Right lobe of liver (tissue), 6 donors: ENCODE data around the gene AFAP1. TPM values are rescaled to one million over a fixed set of nuclear protein-coding genes. Genes with fewer than 3 reads are reported as not detected.
A peak's percentile ranks its signal among the peaks of the same experiment; 100 is the strongest.

ENCODE experiments used
- ATAC-seq, 4 donors: fragments of 200-7000 bp; cut with Tn5 transposase; one replicate each; pipeline ENCODE4 v1.9.1; 2020; ENCODE audit warnings: mild to moderate bottlenecking in 4 of 4, moderate library complexity in 4 of 4
- DNase-seq, 3 donors: peaks; one replicate each; pipeline ENCODE4 v3.0.0-alpha.2; 2020
- H3K27ac ChIP-seq, 3 donors: fragments of 200-600 bp; one replicate each; pipeline ENCODE4 v1.8.0; 2022
- H3K27me3 ChIP-seq, 2 donors: fragments of 200-600 bp; one replicate each; pipeline ENCODE4 v1.8.0; 2022
- H3K36me3 ChIP-seq, 4 donors: fragments of 200-600 bp; sonication (generic) in 1 of 4; one replicate each; pipeline versions ENCODE4 v1.5.1 to v1.8.0; 2017 to 2022; ENCODE audit warnings: control low read depth in 1 of 4
- H3K4me1 ChIP-seq, 4 donors: fragments of 200-600 bp; sonication (generic) in 1 of 4; one replicate each; pipeline versions ENCODE4 v1.5.1 to v1.8.0; 2017 to 2022; ENCODE audit warnings: control low read depth in 1 of 4
- H3K4me3 ChIP-seq, 3 donors: fragments of 200-600 bp; one replicate each; pipeline ENCODE4 v1.8.0; 2022
- H3K9me3 ChIP-seq, 4 donors: fragments of 200-600 bp; sonication (generic) in 1 of 4; one replicate each; pipeline versions ENCODE4 v1.5.1 to v1.8.0; 2017 to 2022; ENCODE audit warnings: control low read depth in 1 of 4
- CTCF ChIP-seq, 4 donors: fragments of 200-600 bp in 3 of 4; fragments of 450-650 bp in 1 of 4; IDR thresholded peaks; one replicate each; pipeline versions ENCODE4 v1.5.1 to v1.8.0; 2016 to 2022; ENCODE audit warnings: antibody characterized with exemption in 4 of 4, mild to moderate bottlenecking in 2 of 4
- POLR2A ChIP-seq: fragments of 450-650 bp; IDR thresholded peaks from one replicate; pipeline ENCODE4 v1.6.1; 2017; ENCODE audit warnings: antibody characterized with exemption, mild to moderate bottlenecking
- WGBS: methylation state at CpG from one replicate; pipeline ENCODE4 v1.1.6; 2018; ENCODE audit warnings: low coverage, low lambda C conversion rate; ENCODE audit not compliant: insufficient coverage; ENCODE audit errors: missing lambda C conversion rate; 5-methylcytosine and 5-hydroxymethylcytosine counted together
- intact Hi-C, 2 donors: fragments of 100-400 bp; cut with DNase I; formaldehyde crosslinking; loops; one replicate each; pipeline versions ENCODE4 v1.11.2 to v1.14.1; 2022
- total RNA-seq, 6 experiments: library from RNA; depleted of rRNA in 2 of 6; stranded (reverse); fragments of >200 nt in 2 of 6; fragmentation: NEBNext Ultra II Directional in 3 of 6; extraction: Animal tissue kit (Norgen Biotek cat#: 25700) in 3 of 6; gene quantifications; one replicate each; pipeline versions ENCODE4 v1.1.0 to v1.2.4, GENCODE V29; 2016 to 2023
- donor health status: DM: no; HTN: yes; CAD: no.
- donor health status: DM: no; HTN: no; CAD: no.
- donor health status: DM: no; HTN: no; CAD: no.
- donor health status: DM: no; HTN: yes; CAD: no.
- donor health status: DM: no; HTN: yes; CAD: no.

The AFAP1 gene
- total RNA-seq, 6 experiments from 2014 or later = 0.95 to 3.1 (median 1.9) TPM

DNA sequence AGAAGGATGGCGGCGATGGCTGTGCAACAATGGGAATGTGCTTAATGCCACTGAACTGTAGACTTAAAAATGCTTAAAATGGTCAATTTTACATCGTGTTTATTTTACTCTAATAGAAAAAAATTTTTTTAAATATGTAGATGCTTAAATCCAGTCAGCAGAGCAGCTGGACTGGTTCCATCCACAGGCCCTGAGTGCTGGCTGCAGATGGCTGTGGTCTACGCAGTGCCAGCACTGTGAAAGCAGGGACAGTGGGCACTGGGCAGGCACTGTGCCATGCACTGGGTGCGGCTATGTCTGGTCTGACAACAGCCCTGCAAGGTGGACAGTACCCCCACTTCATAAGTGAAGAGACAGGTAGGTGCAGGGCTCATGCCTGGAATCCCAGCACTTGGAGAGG is 175.2 kb downstream of the AFAP1 start:
- intact Hi-C loops = no loop called here
- Histone ChIP-seq H3K9me3 (no peaks in the 10 kb centered on the region), H3K27me3 (no peaks in the 10 kb centered on the region), H3K4me3 (no peak overlapping the region), H3K27ac (no peak overlapping the region), H3K36me3 (no peaks in the 10 kb centered on the region), H3K4me1 (no peaks in the 10 kb centered on the region)
- ATAC-seq (no peak), DNase-seq (peak in 1 of 3 donors; percentile 4)
- 80% methylated on average over 4 of the region's 5 CpGs for WGBS
- no peak for TF ChIP-seq CTCF (IDR thresholded peaks at IDR 0.05)
- no peak for TF ChIP-seq POLR2A

- no peak for ATAC-seq
- no peak overlapping the region for H3K4me3 ChIP-seq
- no peaks in the 10 kb centered on the region for H3K36me3 ChIP-seq
- H3K27ac ChIP-seq = no peak overlapping the region
- TF ChIP-seq POLR2A = no peak
- no peak for TF ChIP-seq CTCF (IDR thresholded peaks at IDR 0.05)
- 71% methylated on average over 9 of the region's 10 CpGs for WGBS
- H3K9me3 ChIP-seq = no peaks in the 10 kb centered on the region
- peak in 1 of 3 donors; percentile 1 for DNase-seq
- no peaks in the 10 kb centered on the region for H3K27me3 ChIP-seq
- H3K4me1 ChIP-seq = no peaks in the 10 kb centered on the region
- intact Hi-C loops = no loop called here
Observed at GRCh38 chr4:7763788-7764187, 175.9 kb downstream of the AFAP1 start.

DNA sequence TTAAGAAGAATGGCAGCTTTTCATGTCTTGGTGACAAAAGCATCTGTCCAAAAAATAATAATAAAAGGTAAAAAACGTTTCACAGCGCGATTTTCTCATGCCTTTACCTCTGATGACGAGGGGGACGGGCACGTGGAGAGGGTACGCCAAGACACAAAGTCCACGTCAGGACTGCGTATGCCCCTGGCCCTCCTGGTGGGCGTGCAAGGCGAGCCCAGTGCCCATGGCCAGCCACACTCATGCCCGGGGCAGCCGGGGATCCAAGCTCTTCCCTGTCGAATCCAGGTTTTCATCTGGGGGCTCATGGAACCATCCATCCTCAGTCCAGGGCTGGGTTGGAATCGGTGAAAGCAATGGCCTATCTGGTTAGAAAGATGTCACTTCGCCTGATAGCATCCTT is 176.6 kb downstream of the AFAP1 start:
- intact Hi-C loops = no loop called here
- no peak overlapping the region for H3K4me3 ChIP-seq
- WGBS = 74% methylated on average over 10 of the region's 16 CpGs
- H3K36me3 ChIP-seq = no peaks in the 10 kb centered on the region
- TF ChIP-seq CTCF (IDR thresholded peaks at IDR 0.05) (no peak), POLR2A (no peak)
- H3K27me3 ChIP-seq = no peaks in the 10 kb centered on the region
- H3K4me1 ChIP-seq = no peaks in the 10 kb centered on the region
- DNase-seq = peak in 1 of 3 donors; percentile 7
- no peak for ATAC-seq
- H3K9me3 ChIP-seq = no peaks in the 10 kb centered on the region
- no peak overlapping the region for H3K27ac ChIP-seq

GRCh38 chr4:7762376-7763030 is 177.2 kb downstream of the AFAP1 start:
- peak in 1 of 3 donors; percentile 7 for DNase-seq

More at GRCh38 chr4:7762376-7763030, 177.2 kb downstream of the AFAP1 start:
- Histone ChIP-seq H3K27me3 (no peaks in the 10 kb centered on the region), H3K36me3 (no peaks in the 10 kb centered on the region), H3K9me3 (no peaks in the 10 kb centered on the region), H3K4me1 (no peaks in the 10 kb centered on the region), H3K27ac (no peak overlapping the region), H3K4me3 (no peak overlapping the region)
- ATAC-seq = no peak
- intact Hi-C loops = no loop called here
- 69% methylated on average over 7 of the region's 15 CpGs for WGBS
- no peak for TF ChIP-seq CTCF (IDR thresholded peaks at IDR 0.05)
